ENCODE measurements around the gene ADCY6. TPM values are rescaled to one million over a fixed set of nuclear protein-coding genes. Genes with fewer than 3 reads are reported as not detected.

The ADCY6 gene
- total RNA-seq, 1 experiment from 2014 or later = 19.0 TPM

- Histone ChIP-seq H3K4me1 (ENCODE audit: insufficient read depth, low read length) (peaks cover 17% of the 10 kb centered on the region), H3F3A (ENCODE audit: low read length, unreplicated experiment) (no peaks in the 10 kb centered on the region), H3K9me3 (ENCODE audit: low read length) (no peaks in the 10 kb centered on the region), H3K4me2 (ENCODE audit: low read length) (peak overlapping the region; percentile 100), H2AFZ (ENCODE audit: low read length) (no peak overlapping the region), H3K4me3 (ENCODE audit: low read length) (peak overlapping the region; percentile 99), H3K9me2 (replicated peaks; ENCODE audit: low read length) (no peaks in the 10 kb centered on the region), H3K27me3 (ENCODE audit: low read length) (no peaks in the 10 kb centered on the region), H3K36me3 (ENCODE audit: low read depth, low read length) (no peaks in the 10 kb centered on the region), H4K20me1 (ENCODE audit: low read length) (no peaks in the 10 kb centered on the region), H3K9ac (ENCODE audit: low read length) (no peak overlapping the region), H3K79me2 (ENCODE audit: low read length) (peaks cover 38% of the 10 kb centered on the region), H3K27ac (ENCODE audit: low read length) (no peak overlapping the region)
- intact Hi-C loops (cut with micrococcal nuclease) = no loop called here
- ATAC-seq (no peak), DNase-seq (no peak)
- TSS peak; percentile 15 for BruUV-seq (replicated peaks)
- ChIA-PET POLR2A (ENCODE audit: unreplicated experiment) (no interaction called here), CTCF (no interaction called here)
- TF ChIP-seq CTCF (conservative IDR thresholded peaks at IDR 0.05; ENCODE audit: low read depth, low read length) (no peak), EZH2phosphoT487 (IDR thresholded peaks at IDR 0.05; ENCODE audit: borderline replicate concordance, low read length) (no peak)
Observed at GRCh38 chr12:48786591-48787544, 2.0 kb downstream of the ADCY6 start.

- Histone ChIP-seq H3K4me3 (ENCODE audit: low read length) (no peak overlapping the region), H4K20me1 (ENCODE audit: low read length) (no peaks in the 10 kb centered on the region)
- BruUV-seq (replicated peaks) = no TSS peak
Observed at GRCh38 chr12:48783432-48783831, 5.5 kb downstream of the ADCY6 start.

More at GRCh38 chr12:48783432-48783831, 5.5 kb downstream of the ADCY6 start:
- Histone ChIP-seq H3K27ac (ENCODE audit: low read length) (no peak overlapping the region), H2AFZ (ENCODE audit: low read length) (no peak overlapping the region), H3K36me3 (ENCODE audit: low read depth, low read length) (no peaks in the 10 kb centered on the region), H3K9me2 (replicated peaks; ENCODE audit: low read length) (no peaks in the 10 kb centered on the region), H3K4me1 (ENCODE audit: insufficient read depth, low read length) (peaks cover 25% of the 10 kb centered on the region), H3K79me2 (ENCODE audit: low read length) (peaks cover 42% of the 10 kb centered on the region), H3K4me2 (ENCODE audit: low read length) (no peak overlapping the region), H3F3A (ENCODE audit: low read length, unreplicated experiment) (no peaks in the 10 kb centered on the region), H3K9ac (ENCODE audit: low read length) (no peak overlapping the region), H3K9me3 (ENCODE audit: low read length) (no peaks in the 10 kb centered on the region), H3K27me3 (ENCODE audit: low read length) (no peaks in the 10 kb centered on the region)
- DNase-seq (no peak), ATAC-seq (no peak)
- intact Hi-C loops (cut with micrococcal nuclease) = no loop called here
- no peak for TF ChIP-seq EZH2phosphoT487 (IDR thresholded peaks at IDR 0.05; ENCODE audit: borderline replicate concordance, low read length)
- no peak for TF ChIP-seq CTCF (conservative IDR thresholded peaks at IDR 0.05; ENCODE audit: low read depth, low read length)
- no peak for TF ChIP-seq EZH2 (IDR thresholded peaks at IDR 0.05; ENCODE audit: low read length, unreplicated experiment)
- POLR2A ChIA-PET (ENCODE audit: unreplicated experiment) = no interaction called here
- CTCF ChIA-PET = no interaction called here
